ENCODE results near the gene TYSND1.
"Not testable (repeated sequence)": the region's sequence is repeated elsewhere in the genome, so short reads cannot be mapped to it uniquely, and the experiment has no call there.

The TYSND1 gene

GRCh38 chr10:70106958-70107791 lies 39.3 kb downstream of the TYSND1 start:
- ATAC-seq (no peak), DNase-seq (peak; percentile 52)

- DNase-seq (no peak), ATAC-seq (no peak)
Observed at GRCh38 chr10:70101668-70102067, 44.8 kb downstream of the TYSND1 start.

GRCh38 chr10:70101068-70101562 lies 45.4 kb downstream of the TYSND1 start:
- DNase-seq, ATAC-seq: not testable (repeated sequence)

GRCh38 chr10:70098271-70098670 lies 48.2 kb downstream of the TYSND1 start:
- ATAC-seq (no peak), DNase-seq (no peak)

GRCh38 chr10:70097459-70097858 lies 49.0 kb downstream of the TYSND1 start:
- ATAC-seq = no peak

DNA sequence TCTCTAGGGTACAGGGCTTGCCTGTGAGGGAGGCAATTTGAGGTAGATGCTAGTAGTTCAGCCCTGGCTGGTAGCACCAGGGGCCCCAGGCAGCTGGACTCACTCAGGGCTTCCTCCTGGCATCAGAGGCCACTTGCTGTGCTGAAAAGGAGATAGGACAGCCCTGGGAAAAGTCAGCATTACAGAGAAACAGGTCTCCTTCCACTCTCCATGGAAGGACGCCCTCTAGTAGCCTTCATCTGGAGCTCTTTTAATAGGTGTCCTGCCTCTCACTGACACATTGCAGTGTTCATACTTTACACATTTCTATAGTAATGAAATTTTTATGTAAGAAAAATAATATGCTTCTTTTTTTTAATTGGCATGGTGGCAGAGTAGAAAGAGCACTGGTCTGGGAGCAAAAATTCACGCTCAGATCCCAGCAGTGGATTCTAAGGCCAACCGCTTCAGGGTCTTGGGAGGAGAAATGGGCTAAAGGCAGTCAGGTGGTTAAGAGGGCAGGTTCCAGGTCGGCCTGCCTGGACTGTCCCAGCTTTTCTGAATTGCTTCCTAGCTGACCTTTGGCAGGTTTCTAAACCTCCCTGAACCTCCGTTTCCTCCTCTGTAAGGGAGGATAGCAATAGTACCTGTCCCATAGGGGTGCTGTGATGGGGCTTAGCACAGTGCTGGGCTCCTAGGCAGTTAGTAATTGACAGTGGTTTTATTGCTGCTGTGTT lies 49.6 kb downstream of the TYSND1 start:
- no peak for ATAC-seq
- DNase-seq = no peak

More at GRCh38 chr10:70097459-70097858, 49.0 kb downstream of the TYSND1 start:
- DNase-seq = no peak

DNA sequence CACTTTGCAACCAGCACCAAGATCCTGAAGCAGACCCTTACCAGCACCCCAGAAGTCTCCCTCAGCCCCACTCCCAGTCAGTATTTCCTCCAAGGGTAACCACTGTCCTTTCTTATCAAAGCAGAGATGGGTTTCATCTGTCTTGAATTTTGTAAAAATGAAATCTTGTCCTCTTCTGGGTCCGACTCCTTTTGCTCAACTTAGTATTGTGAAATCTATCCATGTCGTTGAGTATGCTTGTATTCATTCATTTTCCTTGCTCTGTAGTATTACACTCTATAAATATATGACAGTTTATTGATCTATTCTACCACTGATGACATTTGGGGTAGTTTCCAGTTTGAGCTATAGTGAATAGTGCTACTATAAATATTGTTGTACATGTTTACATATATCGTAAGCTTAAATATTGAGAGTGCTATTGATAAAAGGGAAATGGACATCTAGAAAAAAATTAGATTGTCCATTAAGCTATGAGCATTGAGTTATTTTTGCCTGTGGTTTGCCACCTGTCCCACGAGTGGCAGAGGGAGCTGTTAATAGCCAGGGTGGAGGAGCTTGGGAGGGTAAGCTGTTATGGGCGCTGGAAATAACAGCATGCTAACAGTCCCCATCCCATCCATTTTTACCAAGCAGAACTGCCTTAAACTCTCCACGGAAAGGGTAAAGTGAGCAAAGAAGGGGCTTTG lies 50.3 kb downstream of the TYSND1 start:
- DNase-seq (no peak), ATAC-seq (no peak)

DNA sequence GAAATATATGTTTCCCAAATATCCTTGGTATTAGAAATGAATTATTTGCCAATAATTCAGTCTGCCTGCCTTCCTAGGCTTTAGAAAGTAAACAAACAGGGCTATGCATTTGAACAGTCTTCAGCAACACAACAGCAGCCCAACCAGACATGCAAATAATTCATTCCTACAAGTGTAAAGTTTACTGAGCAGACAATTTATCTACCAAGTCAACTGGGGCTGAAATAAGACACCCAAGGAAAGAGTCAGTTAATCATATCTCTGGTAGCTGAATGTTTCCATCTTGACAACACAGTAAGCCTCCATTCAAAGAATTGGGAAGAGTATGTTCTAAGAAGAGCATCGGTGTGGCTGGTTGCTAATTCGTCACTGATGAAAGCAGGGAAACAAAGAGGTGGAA lies 52.2 kb downstream of the TYSND1 start:
- no peak for ATAC-seq

DNA sequence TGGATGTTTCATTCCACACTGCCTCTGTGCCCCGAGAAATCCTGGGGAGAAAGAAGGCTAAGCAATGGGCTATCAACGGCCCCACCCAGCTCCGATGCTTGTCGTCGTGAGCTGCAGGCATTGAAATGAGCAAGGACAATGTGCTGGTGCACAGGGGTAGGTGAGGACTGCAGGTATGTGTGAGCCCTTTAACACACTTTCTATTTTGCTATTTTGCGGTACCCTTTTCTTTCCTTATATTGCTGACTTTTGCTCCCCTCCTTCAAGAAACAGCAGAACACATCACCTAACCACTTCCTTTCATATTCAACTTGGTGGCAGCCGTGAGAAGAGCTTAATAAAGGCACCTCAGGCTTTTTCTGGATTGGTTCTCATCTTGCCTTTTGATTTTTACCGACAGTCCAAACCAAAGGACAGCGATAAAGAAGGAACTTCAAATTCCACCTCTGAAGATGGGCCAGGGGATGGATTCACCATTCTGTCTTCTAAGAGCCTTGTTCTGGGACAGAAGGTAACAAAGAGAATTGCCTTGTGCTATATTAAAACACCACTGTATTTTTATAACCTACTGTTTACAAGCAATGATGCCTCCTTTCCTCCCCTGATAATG lies 53.1 kb downstream of the TYSND1 start:
- DNase-seq (peak; percentile 25), ATAC-seq (peak; percentile 86)

More for the DNA sequence above, 52.2 kb downstream of the TYSND1 start:
- no peak for DNase-seq

DNA sequence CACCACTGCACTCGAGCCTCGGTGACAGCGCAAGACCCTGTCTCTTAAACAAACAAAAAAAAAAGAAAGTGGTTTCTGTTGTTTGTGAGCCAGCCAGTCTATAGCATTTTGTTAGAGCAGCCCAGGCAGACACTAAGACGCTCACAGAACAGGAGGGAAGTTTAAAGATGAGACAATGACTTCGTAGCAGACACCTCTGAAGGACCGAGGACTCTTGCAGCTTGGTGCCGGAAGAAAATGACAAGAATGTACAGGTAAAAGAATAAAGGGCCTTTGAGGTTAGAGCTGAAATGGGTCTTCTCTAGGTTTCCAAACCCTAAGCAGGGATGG lies 54.1 kb downstream of the TYSND1 start:
- DNase-seq (no peak), ATAC-seq (no peak)

GRCh38 chr10:70090951-70091350 lies 55.5 kb downstream of the TYSND1 start:
- DNase-seq (no peak), ATAC-seq (no peak)

- ATAC-seq (no peak), DNase-seq (no peak)
Observed at GRCh38 chr10:70090013-70090412, 56.5 kb downstream of the TYSND1 start.

GRCh38 chr10:70088308-70088698 lies 58.2 kb downstream of the TYSND1 start:
- no peak for DNase-seq
- ATAC-seq = no peak

Data from stimulated activated naive CD8-positive, alpha-beta T cell treated with anti-CD3 and anti-CD28 coated beads, Interleukin-15, Interleukin-2, amounts not matched to agents 100 U/mL and 50 U/mL, for 24 hours (primary cell).